OCI-LY1 (cell line): Measurements from ENCODE around the gene IZUMO4.

ENCODE experiments used
- CTCF ChIP-seq: fragments of 200-600 bp; sonication (generic), shearing (Covaris generic); IDR thresholded peaks from 2 replicates; pipeline ENCODE4 v1.5.1; 2017; ENCODE audit warnings: mild to moderate bottlenecking, antibody characterized with exemption, low read length, moderate library complexity, mixed read lengths
- EZH2 ChIP-seq: fragments of 200-600 bp; sonication (generic), shearing (Covaris generic); IDR thresholded peaks from 2 replicates; pipeline ENCODE4 v1.8.0; 2017; ENCODE audit warnings: borderline replicate concordance, mixed run types, mild to moderate bottlenecking, antibody characterized with exemption, low read length, moderate library complexity, mixed read lengths

GRCh38 chr19:2139385-2140137 is 42.8 kb downstream of the IZUMO4 start:
- TF ChIP-seq CTCF (no peak), EZH2 (no peak)
